HepG2 (cell line): ENCODE results near the gene RCBTB2.

Experiments
- CBX1 ChIP-seq: IDR thresholded peaks from one replicate; pipeline ENCODE4 v1.6.1; 2016; ENCODE audit warnings: antibody characterized with exemption, low read depth
- CC2D1A ChIP-seq: sonication (generic); formaldehyde crosslinking; IDR thresholded peaks from 2 replicates; pipeline ENCODE4 v1.8.1; 2023; ENCODE audit warnings: mild to moderate bottlenecking, missing genetic modification reagents
- ESRRA ChIP-seq: sonication (generic); formaldehyde crosslinking; IDR thresholded peaks from 2 replicates; pipeline ENCODE4 v1.5.1; 2020; ENCODE audit warnings: mild to moderate bottlenecking, low read depth, missing genetic modification reagents
- HMGA1 ChIP-seq: sonication (generic); formaldehyde crosslinking; conservative IDR thresholded peaks from 2 replicates; pipeline ENCODE4 v1.4.0; 2020; ENCODE audit warnings: missing genetic modification reagents
- MIER3 ChIP-seq: IDR thresholded peaks from 2 replicates; pipeline ENCODE4 v1.6.1; 2016; ENCODE audit warnings: missing compliant biosample characterization, borderline replicate concordance
- POLR2A ChIP-seq, 2 experiments: IDR thresholded peaks; 2 replicates each; pipeline ENCODE4 v1.6.1; 2011; ENCODE audit warnings: low read depth in 2 of 2, low read length in 2 of 2, mild to moderate bottlenecking in 1 of 2, moderate library complexity in 1 of 2; ENCODE audit not compliant: insufficient read depth in 1 of 2
- PRDM10 ChIP-seq: sonication (generic); formaldehyde crosslinking; IDR thresholded peaks from 2 replicates; pipeline ENCODE4 v1.4.0; 2020; ENCODE audit warnings: low read depth, missing genetic modification reagents
- RAD51 ChIP-seq: fragments of 450-650 bp; IDR thresholded peaks from 2 replicates; pipeline ENCODE4 v1.6.1; 2016; ENCODE audit warnings: borderline replicate concordance
- ZNF232 ChIP-seq: sonication (generic); formaldehyde crosslinking; IDR thresholded peaks from 2 replicates; pipeline ENCODE4 v1.4.0; 2020; ENCODE audit warnings: missing genetic modification reagents, borderline replicate concordance
- ZNF530 ChIP-seq: sonication (generic); formaldehyde crosslinking; IDR thresholded peaks from 2 replicates; pipeline ENCODE4 v1.5.0; 2020; ENCODE audit warnings: low read depth, mild to moderate bottlenecking, missing genetic modification reagents

GRCh38 chr13:48446464-48446863 is 86.4 kb downstream of the RCBTB2 start:
- TF ChIP-seq RAD51 (no peak), CC2D1A (no peak), POLR2A (IDR thresholded peaks at IDR 0.05; ENCODE audit: insufficient read depth in 1 of 2, low read depth in 2 of 2, low read length in 2 of 2) (no peak), ZNF232 (CRISPR knock-in tag) (no peak), PRDM10 (no peak), ZNF530 (CRISPR knock-in tag) (no peak), MIER3 (no peak), HMGA1 (CRISPR knock-in tag) (no peak), CBX1 (no peak), ESRRA (no peak)
